K562 (cell line): ENCODE data around the gene SYNM. TPM values are rescaled to one million over a fixed set of nuclear protein-coding genes. Genes with fewer than 3 reads are reported as not detected.

Experiments used
- ATAC-seq: fragments of 200-7000 bp; cut with Tn5 transposase; 3 replicates; pipeline ENCODE4 v1.9.1; 2020; ENCODE audit warnings: moderate library complexity
- BruUV-seq: library from RNA; stranded (reverse); fragments of 400-500 nt; replicated peaks from 2 replicates; lab custom pipeline; 2021; lab: Mats Ljungman, UMichigan
- CTCF ChIA-PET: fragments of 300-600 bp; formaldehyde crosslinking; extraction: SDS; loops from one replicate; lab custom pipeline; 2021; ENCODE audit warnings: low intra/inter-chr PET ratio; lab: Yijun Ruan, JAX
- POLR2A ChIA-PET: fragments of 300-600, 350-650 bp; sonication (Branson Sonifier 250); formaldehyde crosslinking; extraction: SDS; loops from one replicate; lab custom pipeline; 2021; ENCODE audit warnings: antibody characterized with exemption, inconsistent platforms; lab: Yijun Ruan, JAX
- DNase-seq, 4 experiments: peaks; one replicate each; pipeline versions ENCODE4 v3.0.0 to v3.0.0-alpha.2; 2011 to 2018; ENCODE audit warnings: low spot score in 3 of 4, mixed read lengths in 3 of 4; ENCODE audit errors: extremely low read depth in 1 of 4
- FAIRE-seq: peaks from 2 replicates; lab custom pipeline; 2011; peaks lifted over from hg19 to GRCh38; lab: Jason Lieb, UNC
- H2AFZ ChIP-seq: 2 replicates; pipeline ENCODE4 v1.6.0; 2011; ENCODE audit warnings: low read depth, low read length, control low read depth, inconsistent platforms
- H3K27ac ChIP-seq: fragments of 200-600 bp; 3 replicates; pipeline ENCODE4 v1.8.0; 2011; ENCODE audit warnings: low read depth, mild to moderate bottlenecking, control low read depth, inconsistent platforms, low read length, moderate library complexity, mixed read lengths; ENCODE audit errors: extremely low read depth
- H3K27me3 ChIP-seq, 2 experiments: fragments of 300-600 bp in 1 of 2; 2 replicates in 1 of 2; 3 replicates in 1 of 2; pipeline versions ENCODE4 v1.6.0 to v1.8.0; 2011; ENCODE audit warnings: inconsistent platforms in 2 of 2, low read length in 2 of 2, mild to moderate bottlenecking in 1 of 2, mixed read lengths in 1 of 2, moderate library complexity in 1 of 2; ENCODE audit not compliant: control insufficient read depth in 2 of 2, insufficient read depth in 2 of 2
- H3K36me3 ChIP-seq: fragments of 300-600 bp; 3 replicates; pipeline ENCODE4 v1.8.0; 2011; ENCODE audit warnings: mild to moderate bottlenecking, low read length, inconsistent platforms; ENCODE audit not compliant: control insufficient read depth, insufficient read depth
- H3K4me1 ChIP-seq, 2 experiments: fragments of 200-600 bp in 1 of 2; replicated peaks in 1 of 2; 2 replicates in 1 of 2; 3 replicates in 1 of 2; pipeline versions ENCODE4 v1.5.1 to v1.8.0; 2011; ENCODE audit warnings: inconsistent platforms in 2 of 2, low read length in 2 of 2, mild to moderate bottlenecking in 1 of 2, mixed read lengths in 1 of 2, moderate library complexity in 1 of 2; ENCODE audit not compliant: control insufficient read depth in 2 of 2, insufficient read depth in 2 of 2
- H3K4me2 ChIP-seq: 2 replicates; pipeline ENCODE4 v1.6.1; 2011; ENCODE audit warnings: low read length, control low read depth, inconsistent platforms, mixed read lengths; ENCODE audit not compliant: insufficient read depth
- H3K4me3 ChIP-seq: fragments of 200-600 bp; sonication (generic), shearing (Covaris generic); 2 replicates; pipeline ENCODE4 v1.5.1; 2016; ENCODE audit warnings: control low read depth, inconsistent platforms
- H3K79me2 ChIP-seq: fragments of 200-600 bp; 3 replicates; pipeline ENCODE4 v1.8.0; 2011; ENCODE audit warnings: low read length, inconsistent platforms; ENCODE audit not compliant: control insufficient read depth, insufficient read depth
- H3K9ac ChIP-seq, 2 experiments: 2 replicates each; pipeline versions ENCODE4 v1.6.0 to v1.6.1; 2011; ENCODE audit warnings: low read depth in 2 of 2, low read length in 2 of 2, control low read depth in 1 of 2, inconsistent platforms in 1 of 2, mild to moderate bottlenecking in 1 of 2, mixed read lengths in 1 of 2; ENCODE audit not compliant: insufficient read depth in 1 of 2
- H3K9me1 ChIP-seq: one replicate; pipeline ENCODE4 v1.6.0; 2011; ENCODE audit warnings: inconsistent platforms, mild to moderate bottlenecking, low read length, moderate library complexity; ENCODE audit not compliant: control insufficient read depth, insufficient read depth
- H3K9me3 ChIP-seq: replicated peaks from 2 replicates; pipeline ENCODE4 v1.5.1; 2011; ENCODE audit warnings: low read depth, low read length, inconsistent platforms; ENCODE audit not compliant: control insufficient read depth, insufficient read depth
- H4K20me1 ChIP-seq: replicated peaks from 2 replicates; pipeline ENCODE4 v1.6.1; 2011; ENCODE audit warnings: low read length, inconsistent platforms, mixed read lengths; ENCODE audit not compliant: control insufficient read depth, insufficient read depth
- ARNT ChIP-seq, 2 experiments: fragments of 450-650 bp; IDR thresholded peaks; 2 replicates each; pipeline ENCODE4 v1.6.1; 2016; ENCODE audit warnings: mild to moderate bottlenecking in 1 of 2
- CHD2 ChIP-seq: IDR thresholded peaks from 2 replicates; pipeline ENCODE4 v1.6.1; 2011; ENCODE audit warnings: low read depth, low read length
- EP400 ChIP-seq: fragments of 450-650 bp; IDR thresholded peaks from 2 replicates; pipeline ENCODE4 v1.6.1; 2017; ENCODE audit warnings: antibody characterized with exemption, mild to moderate bottlenecking, moderate library complexity
- FIP1L1 ChIP-seq: fragments of 200-400 bp; formaldehyde crosslinking; IDR thresholded peaks from 2 replicates; pipeline ENCODE4 v1.6.1; 2018; ENCODE audit warnings: mild to moderate bottlenecking, low read depth, low read length; ENCODE audit not compliant: poor library complexity, severe bottlenecking
- FOXP1 ChIP-seq: sonication (generic); formaldehyde crosslinking; IDR thresholded peaks from 2 replicates; pipeline ENCODE4 v1.8.0; 2022; ENCODE audit warnings: mild to moderate bottlenecking, missing genetic modification reagents
- KAT2B ChIP-seq: IDR thresholded peaks from one replicate; pipeline ENCODE4 v1.6.1; 2012; ENCODE audit warnings: low read depth, mild to moderate bottlenecking, control low read depth, inconsistent platforms, low read length, moderate library complexity
- KLF10 ChIP-seq: fragments of 250-450 bp; sonication (Bioruptor Pico); IDR thresholded peaks from 2 replicates; pipeline ENCODE4 v1.6.1; 2021; ENCODE audit warnings: matching md5 sums
- NCOR1 ChIP-seq: fragments of 450-650 bp; IDR thresholded peaks from 2 replicates; pipeline ENCODE4 v1.6.1; 2016; ENCODE audit warnings: mild to moderate bottlenecking, moderate library complexity
- PTBP1 ChIP-seq: fragments of 200-400 bp; formaldehyde crosslinking; IDR thresholded peaks from 2 replicates; pipeline ENCODE4 v1.6.1; 2017; ENCODE audit warnings: low read depth, low read length
- RBBP5 ChIP-seq: fragments of 200-600 bp; sonication (generic); IDR thresholded peaks from 2 replicates; pipeline ENCODE4 v1.6.1; 2012; ENCODE audit warnings: borderline replicate concordance, mild to moderate bottlenecking, low read length, control low read depth, inconsistent platforms; ENCODE audit not compliant: insufficient read depth, poor library complexity, severe bottlenecking
- SMARCC2 ChIP-seq: fragments of 450-650 bp; IDR thresholded peaks from 2 replicates; pipeline ENCODE4 v1.6.1; 2017; ENCODE audit warnings: antibody characterized with exemption, moderate library complexity, mild to moderate bottlenecking, low read depth
- SUPT5H ChIP-seq: fragments of 450-650 bp; IDR thresholded peaks from 2 replicates; pipeline ENCODE4 v1.6.1; 2016
- ZBTB26 ChIP-seq: fragments of 450-650 bp; formaldehyde crosslinking; IDR thresholded peaks from 2 replicates; pipeline ENCODE4 v1.4.0; 2022; ENCODE audit warnings: missing genetic modification characterization
- ZNF316 ChIP-seq: fragments of 450-650 bp; IDR thresholded peaks from 2 replicates; pipeline ENCODE4 v1.6.1; 2016
- ZNF785 ChIP-seq: fragments of 250-450 bp; sonication (Bioruptor Pico); IDR thresholded peaks from 2 replicates; pipeline ENCODE4 v1.4.0; 2020; ENCODE audit warnings: mild to moderate bottlenecking
- WGBS: fragments of 100-300 bp; shearing (Covaris generic); methylation state at CpG from one replicate; pipeline ENCODE4 v1.1.6; 2016; ENCODE audit warnings: low coverage, mixed read lengths; ENCODE audit not compliant: insufficient coverage; ENCODE audit errors: missing lambda C conversion rate; 5-methylcytosine and 5-hydroxymethylcytosine counted together
- in situ Hi-C: fragments of 300-500 bp; cut with MboI; formaldehyde crosslinking; loops from 4 replicates; pipeline ENCODE4 v1.15.0; 2018; ENCODE audit warnings: inconsistent platforms, mixed read lengths
- intact Hi-C: fragments of 100-400 bp; cut with micrococcal nuclease; formaldehyde crosslinking; loops from 2 replicates; pipeline ENCODE4 v1.14.2; 2022
- polyA plus RNA-seq, 8 experiments: library from polyadenylated mRNA; depleted of rRNA in 4 of 8; stranded (reverse) in 5 of 8; unstranded in 3 of 8; fragments of >200 nt; fragmentation: Nextera tagmentation in 2 of 8; fragmentation: Illumina TruSeq in 1 of 8; extraction: Ambion mirVana in 2 of 8; extraction: Trizol in 1 of 8; gene quantifications; 2 replicates each; pipeline versions ENCODE4 v1.2.1 to v1.2.3, GENCODE V29; 2011 to 2014; ENCODE audit warnings: inconsistent platforms in 1 of 8, missing spikeins in 1 of 8
- total RNA-seq, 7 experiments: library from RNA; depleted of rRNA in 6 of 7; stranded (reverse); fragments of >200 nt in 6 of 7; fragmentation: Illumina TruSeq in 2 of 7; extraction: Trizol in 2 of 7; gene quantifications; 2 replicates each; pipeline versions ENCODE4 v1.2.1 to v1.2.3, GENCODE V29; 2011 to 2021; ENCODE audit warnings: low replicate concordance in 1 of 7
- TF ChIP-seq, protein P1 (sequence below): conservative IDR thresholded peaks from 2 replicates; pipeline ENCODE4 v1.6.1; 2011; ENCODE audit warnings: low read depth, mild to moderate bottlenecking, low read length; ENCODE audit not compliant: control insufficient read depth
- TF ChIP-seq, protein P2 (sequence below): fragments of 250-450 bp; sonication (Bioruptor Pico); IDR thresholded peaks from 2 replicates; pipeline ENCODE4 v1.8.0; 2022; ENCODE audit warnings: inconsistent platforms, mild to moderate bottlenecking, moderate library complexity, borderline replicate concordance
- TF ChIP-seq, protein P3 (sequence below): fragments of 250-450 bp; sonication (Bioruptor Pico); IDR thresholded peaks from 2 replicates; pipeline ENCODE4 v1.8.0; 2021; ENCODE audit warnings: moderate library complexity, mild to moderate bottlenecking, inconsistent platforms
- TF ChIP-seq, protein P4 (sequence below): sonication (generic); formaldehyde crosslinking; IDR thresholded peaks from 2 replicates; pipeline ENCODE4 v1.8.1; 2022; ENCODE audit warnings: missing genetic modification reagents

Gene SYNM
- total and polyA plus RNA-seq, 9 of the 15 experiments (the other 6 are each of a cell fraction or from before 2014, with no cell fraction given) = 0.01 to 0.42 (median 0.13) TPM

GRCh38 chr15:99165956-99166689 is 61.2 kb downstream of the SYNM start:
- no peaks in the 10 kb centered on the region for H3K9me3 ChIP-seq
- H3K27me3 ChIP-seq = peaks cover 0 to 7% of the 10 kb centered on the region in 2 experiments; a peak in 1 of 5 replicates
- intact Hi-C loops = no loop called here
- in situ Hi-C loops = no loop called here
- H4K20me1 ChIP-seq = no peaks in the 10 kb centered on the region; the same call in 1 of the 2 replicates
- no peak for FAIRE-seq
- no peak overlapping the region for H3K4me2 ChIP-seq
- no peak overlapping the region for H3K27ac ChIP-seq
- no peaks in the 10 kb centered on the region for H3K4me1 ChIP-seq
- H2AFZ ChIP-seq = no peak overlapping the region
- H3K36me3 ChIP-seq = no peaks in the 10 kb centered on the region
- ATAC-seq = no peak
- no peak for DNase-seq
- no peaks in the 10 kb centered on the region for H3K79me2 ChIP-seq
- BruUV-seq = no TSS peak
- CTCF ChIA-PET = no interaction called here
- POLR2A ChIA-PET = no interaction called here
- H3K4me3 ChIP-seq = no peak overlapping the region
- 24% methylated on average over 22 of the region's 23 CpGs for WGBS
- no peaks in the 10 kb centered on the region for H3K9me1 ChIP-seq
- no peak overlapping the region for H3K9ac ChIP-seq
- no peak for TF ChIP-seq PTBP1
- TF ChIP-seq, protein P1, sequence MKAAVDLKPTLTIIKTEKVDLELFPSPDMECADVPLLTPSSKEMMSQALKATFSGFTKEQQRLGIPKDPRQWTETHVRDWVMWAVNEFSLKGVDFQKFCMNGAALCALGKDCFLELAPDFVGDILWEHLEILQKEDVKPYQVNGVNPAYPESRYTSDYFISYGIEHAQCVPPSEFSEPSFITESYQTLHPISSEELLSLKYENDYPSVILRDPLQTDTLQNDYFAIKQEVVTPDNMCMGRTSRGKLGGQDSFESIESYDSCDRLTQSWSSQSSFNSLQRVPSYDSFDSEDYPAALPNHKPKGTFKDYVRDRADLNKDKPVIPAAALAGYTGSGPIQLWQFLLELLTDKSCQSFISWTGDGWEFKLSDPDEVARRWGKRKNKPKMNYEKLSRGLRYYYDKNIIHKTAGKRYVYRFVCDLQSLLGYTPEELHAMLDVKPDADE = no peak
- no peak for TF ChIP-seq RBBP5
- no peak for TF ChIP-seq KAT2B
- TF ChIP-seq ZBTB26 (CRISPR knock-in tag) = no peak
- TF ChIP-seq, protein P2, sequence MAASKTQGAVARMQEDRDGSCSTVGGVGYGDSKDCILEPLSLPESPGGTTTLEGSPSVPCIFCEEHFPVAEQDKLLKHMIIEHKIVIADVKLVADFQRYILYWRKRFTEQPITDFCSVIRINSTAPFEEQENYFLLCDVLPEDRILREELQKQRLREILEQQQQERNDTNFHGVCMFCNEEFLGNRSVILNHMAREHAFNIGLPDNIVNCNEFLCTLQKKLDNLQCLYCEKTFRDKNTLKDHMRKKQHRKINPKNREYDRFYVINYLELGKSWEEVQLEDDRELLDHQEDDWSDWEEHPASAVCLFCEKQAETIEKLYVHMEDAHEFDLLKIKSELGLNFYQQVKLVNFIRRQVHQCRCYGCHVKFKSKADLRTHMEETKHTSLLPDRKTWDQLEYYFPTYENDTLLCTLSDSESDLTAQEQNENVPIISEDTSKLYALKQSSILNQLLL (CRISPR knock-in tag) = no peak
- TF ChIP-seq ARNT (IDR thresholded peaks at IDR 0.05) = no peak
- TF ChIP-seq FOXP1 = no peak
- TF ChIP-seq CHD2 = no peak
- TF ChIP-seq, protein P3, sequence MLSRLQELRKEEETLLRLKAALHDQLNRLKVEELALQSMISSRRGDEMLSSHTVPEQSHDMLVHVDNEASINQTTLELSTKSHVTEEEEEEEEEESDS = no peak
- no peak for TF ChIP-seq SUPT5H
- TF ChIP-seq ZNF785 (CRISPR knock-in tag) = no peak
- TF ChIP-seq ZNF316 = no peak
- TF ChIP-seq, protein P4, sequence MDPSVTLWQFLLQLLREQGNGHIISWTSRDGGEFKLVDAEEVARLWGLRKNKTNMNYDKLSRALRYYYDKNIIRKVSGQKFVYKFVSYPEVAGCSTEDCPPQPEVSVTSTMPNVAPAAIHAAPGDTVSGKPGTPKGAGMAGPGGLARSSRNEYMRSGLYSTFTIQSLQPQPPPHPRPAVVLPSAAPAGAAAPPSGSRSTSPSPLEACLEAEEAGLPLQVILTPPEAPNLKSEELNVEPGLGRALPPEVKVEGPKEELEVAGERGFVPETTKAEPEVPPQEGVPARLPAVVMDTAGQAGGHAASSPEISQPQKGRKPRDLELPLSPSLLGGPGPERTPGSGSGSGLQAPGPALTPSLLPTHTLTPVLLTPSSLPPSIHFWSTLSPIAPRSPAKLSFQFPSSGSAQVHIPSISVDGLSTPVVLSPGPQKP = no peak
- no peak for TF ChIP-seq KLF10
- TF ChIP-seq FIP1L1 = no peak
- no peak for TF ChIP-seq NCOR1
- TF ChIP-seq EP400 = no peak
- TF ChIP-seq SMARCC2 = no peak
